Activated CD8-positive, alpha-beta memory T cell treated with anti-CD3 and anti-CD28 coated beads, Interleukin-2, amount 50 U/mL, for 1 hour (primary cell): ENCODE data around the gene SMAD3.
"Not testable (repeated sequence)": the region's sequence is repeated elsewhere in the genome, so short reads cannot be mapped to it uniquely, and the experiment has no call there.

Experiments used
- DNase-seq: peaks from one replicate; pipeline ENCODE4 v3.0.0-alpha.2; 2020; ENCODE audit errors: extremely low read depth

Gene SMAD3

GRCh38 chr15:67065531-67066005, at the start of gene SMAD3:
Gene SMAD3, plus strand, starts transcription at chr15:67065602. Its CDS starts 553 bp downstream, at chr15:67066155.
- DNase-seq, result peak; percentile 38

GRCh38 chr15:67017311-67017710, 48.1 kb upstream of the SMAD3 start:
- no peak for DNase-seq

- no peak for DNase-seq
Observed at GRCh38 chr15:67018026-67018425, 47.4 kb upstream of the SMAD3 start.

GRCh38 chr15:67018441-67018840, 47.0 kb upstream of the SMAD3 start:
- DNase-seq, result no peak

- DNase-seq, result no peak
Observed at GRCh38 chr15:67019069-67019468, 46.3 kb upstream of the SMAD3 start.

GRCh38 chr15:67019884-67020520, 45.4 kb upstream of the SMAD3 start:
- DNase-seq, result no peak

- DNase-seq, result not testable (repeated sequence)
Observed at GRCh38 chr15:67020668-67021067, 44.7 kb upstream of the SMAD3 start.

- DNase-seq, result no peak
Observed at GRCh38 chr15:67021455-67021854, 43.9 kb upstream of the SMAD3 start.

GRCh38 chr15:67022587-67023105, 42.8 kb upstream of the SMAD3 start:
- DNase-seq, result no peak

- no peak for DNase-seq
Observed at GRCh38 chr15:67023517-67024313, 41.7 kb upstream of the SMAD3 start.

GRCh38 chr15:67024314-67024997, 40.9 kb upstream of the SMAD3 start:
- DNase-seq, result no peak

- no peak for DNase-seq
Observed at GRCh38 chr15:67024998-67025368, 40.4 kb upstream of the SMAD3 start.

- no peak for DNase-seq
Observed at GRCh38 chr15:67025719-67026609, 39.4 kb upstream of the SMAD3 start.

GRCh38 chr15:67026610-67026967, 38.8 kb upstream of the SMAD3 start:
- DNase-seq, result no peak

GRCh38 chr15:67028440-67028839, 37.0 kb upstream of the SMAD3 start:
- not testable (repeated sequence) for DNase-seq

GRCh38 chr15:67030036-67030762, 35.2 kb upstream of the SMAD3 start:
- no peak for DNase-seq

GRCh38 chr15:67031331-67031730, 34.1 kb upstream of the SMAD3 start:
- no peak for DNase-seq

- no peak for DNase-seq
Observed at GRCh38 chr15:67032608-67033007, 32.8 kb upstream of the SMAD3 start.

GRCh38 chr15:67033012-67033411, 32.4 kb upstream of the SMAD3 start:
- DNase-seq, result no peak

- DNase-seq, result no peak
Observed at GRCh38 chr15:67033571-67034044, 31.8 kb upstream of the SMAD3 start.

- no peak for DNase-seq
Observed at GRCh38 chr15:67035886-67036285, 29.5 kb upstream of the SMAD3 start.
